Hippocampal formation (tissue), 2 donors: Measurements from ENCODE around the gene UBE2D1.

Experiments
- DNase-seq, 2 donors: peaks; one replicate each; lab custom pipeline; 2025; lab: John Stamatoyannopoulos, UW

The UBE2D1 gene

DNA sequence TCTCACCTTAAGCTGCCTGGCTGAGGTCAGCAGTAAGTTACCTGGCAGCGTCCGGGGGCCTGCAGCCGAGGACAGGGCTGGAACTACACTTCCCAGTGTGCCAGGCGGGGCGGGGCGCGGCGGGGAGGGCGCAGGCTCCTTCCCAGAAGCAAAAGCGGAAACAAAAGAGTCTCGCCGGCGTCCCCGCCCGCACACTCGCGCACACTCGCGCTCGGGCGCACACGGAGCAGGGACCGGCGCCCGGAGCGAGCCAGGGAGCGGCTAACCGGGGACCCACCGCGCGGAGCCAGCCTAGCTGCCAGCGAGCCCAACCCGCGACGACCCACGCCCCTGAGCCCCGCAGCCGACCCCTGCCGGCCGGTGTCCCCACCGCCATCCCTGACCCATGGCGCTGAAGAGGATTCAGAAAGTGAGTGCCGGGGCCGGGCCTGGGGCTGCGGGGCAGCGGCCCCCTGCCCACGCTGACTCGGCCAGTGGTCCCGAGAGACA is at the start of gene UBE2D1:
TSS of gene UBE2D1 (plus strand) at position 190 of the 489 bp plus-strand sequence. CDS start at position 386, 196 bp downstream.
- DNase-seq = peak; percentile 81

DNA sequence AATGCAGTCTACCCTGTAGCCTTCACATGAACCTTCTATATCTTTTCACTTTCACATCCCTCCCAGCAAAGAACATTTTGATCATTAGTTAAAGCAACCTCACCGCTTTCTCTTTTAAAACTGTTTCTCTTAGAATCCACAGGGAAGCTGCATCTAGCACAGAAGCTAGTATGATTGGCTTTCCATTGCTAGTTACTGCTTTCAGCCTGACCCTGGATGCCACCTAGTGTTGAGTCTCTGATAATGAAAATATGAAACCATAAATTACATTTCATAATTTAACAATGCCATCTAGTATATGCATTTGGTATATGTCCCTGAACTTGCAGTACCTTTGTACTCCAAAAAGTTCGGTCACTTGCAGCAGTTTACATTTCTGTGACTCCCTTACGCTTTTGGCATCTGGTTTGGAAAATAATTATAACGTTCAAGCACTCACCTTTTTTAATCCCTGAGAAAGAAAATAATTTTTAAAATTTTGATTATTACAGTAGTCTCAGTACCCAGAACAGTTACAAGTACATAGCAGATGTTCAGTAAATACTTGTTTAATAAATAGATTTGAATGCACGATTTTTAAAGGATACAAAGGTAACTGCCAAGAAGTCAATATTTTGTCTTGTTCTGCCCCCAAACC is 43.1 kb upstream of the UBE2D1 start:
- peak; percentile 2 to 80 for DNase-seq

DNA sequence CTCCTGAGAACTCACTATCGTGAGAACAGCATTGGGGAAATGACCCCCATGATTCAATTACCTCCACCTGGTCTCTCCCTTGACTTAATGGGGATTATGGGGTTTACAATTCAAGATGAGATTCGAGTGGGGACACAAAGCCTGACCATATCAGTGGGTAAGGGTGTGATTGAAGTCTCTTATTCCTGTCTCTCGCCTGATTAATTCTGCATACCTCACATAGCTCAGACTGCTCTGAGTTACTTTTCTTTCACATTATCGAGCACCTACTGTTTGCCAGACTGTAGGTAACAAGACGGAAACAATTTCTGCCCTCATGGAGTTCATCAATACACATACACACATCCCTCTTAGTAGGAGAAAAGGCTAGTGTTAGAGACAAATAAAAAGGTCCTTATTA is 40.8 kb upstream of the UBE2D1 start:
- DNase-seq = no peak

DNA sequence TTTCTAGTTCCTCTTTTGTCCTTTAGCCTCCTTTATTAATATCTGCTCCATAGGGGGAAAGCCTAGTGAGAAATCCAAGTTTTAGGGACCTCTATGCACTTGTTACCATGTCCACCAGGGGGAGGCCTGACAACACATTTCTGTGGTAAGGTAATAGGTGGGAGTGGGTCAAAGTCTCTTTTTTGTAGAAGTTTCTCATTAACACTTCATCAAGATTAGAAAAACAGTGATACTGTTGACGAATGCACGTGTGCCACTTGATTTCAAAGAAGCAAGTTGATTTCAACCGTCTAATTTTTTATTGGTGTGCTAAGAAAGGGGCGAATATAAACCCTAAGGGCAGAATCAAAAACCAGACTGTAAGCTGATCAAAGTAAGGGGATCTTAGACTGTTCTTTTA is 35.2 kb upstream of the UBE2D1 start:
- peak; percentile 14 to 30 for DNase-seq

GRCh38 chr10:58300676-58301075 is 34.1 kb upstream of the UBE2D1 start:
- no peak for DNase-seq

GRCh38 chr10:58302254-58302653 is 32.6 kb upstream of the UBE2D1 start:
- no peak for DNase-seq

- no peak for DNase-seq
Observed at GRCh38 chr10:58304099-58304633, 30.6 kb upstream of the UBE2D1 start.

GRCh38 chr10:58305821-58306220 is 29.0 kb upstream of the UBE2D1 start:
- DNase-seq = no peak

- DNase-seq = no peak
Observed at GRCh38 chr10:58307676-58308075, 27.1 kb upstream of the UBE2D1 start.

- no peak for DNase-seq
Observed at GRCh38 chr10:58311026-58311425, 23.8 kb upstream of the UBE2D1 start.

DNA sequence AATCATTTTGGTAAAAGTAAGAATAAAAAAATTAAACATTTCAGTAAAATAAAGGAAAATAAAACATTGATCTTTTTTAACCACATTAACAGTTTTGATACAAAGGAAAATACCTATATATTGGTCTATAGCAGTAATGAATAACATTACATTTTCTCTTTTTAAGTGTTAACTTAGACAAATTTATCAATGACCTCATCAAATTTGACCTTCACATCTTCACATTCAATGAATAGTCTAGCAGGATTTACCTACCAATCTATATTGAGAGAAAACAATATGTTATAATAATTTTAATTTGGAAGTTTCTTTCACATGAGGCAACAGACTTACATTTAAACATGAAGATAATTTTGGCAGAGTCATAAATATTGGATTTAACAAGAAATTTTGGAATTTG is 17.9 kb upstream of the UBE2D1 start:
- no peak for DNase-seq

DNA sequence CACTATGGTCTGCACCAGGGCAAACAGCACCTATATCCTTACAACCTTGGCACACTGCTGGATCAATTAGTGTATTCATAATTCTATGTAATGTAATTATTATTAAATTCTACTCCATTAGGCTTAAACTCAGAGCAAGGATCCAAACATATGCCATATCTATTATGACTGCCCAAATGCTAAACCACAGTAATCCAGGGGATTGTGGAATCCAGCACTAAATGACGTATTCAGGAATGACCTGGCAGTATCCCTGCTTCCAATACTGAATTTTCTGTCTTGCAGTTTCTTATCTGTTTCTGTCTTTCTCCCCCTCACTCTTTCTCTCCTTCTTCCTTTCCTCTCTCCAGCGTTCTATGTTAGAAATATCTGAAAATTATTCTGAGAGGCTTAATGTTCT is 16.5 kb upstream of the UBE2D1 start:
- no peak for DNase-seq

DNA sequence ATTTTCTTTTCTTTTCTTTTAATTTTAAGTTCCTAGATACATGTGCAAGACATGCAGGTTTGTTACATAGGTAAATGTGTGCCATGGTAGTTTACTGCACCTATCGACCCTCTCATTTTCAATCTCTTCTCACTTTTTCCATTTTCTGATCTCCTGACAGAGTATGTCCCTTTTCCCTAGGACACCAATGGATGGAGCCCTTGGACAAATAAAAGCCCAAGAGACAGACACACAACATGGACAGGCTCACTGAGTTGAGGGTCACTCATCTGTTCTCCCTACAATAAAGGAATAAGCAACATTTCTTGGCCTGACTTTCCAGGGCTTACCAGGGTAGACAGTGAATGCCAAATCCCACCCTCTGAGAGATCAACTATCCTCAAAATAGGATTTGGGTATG is 15.2 kb upstream of the UBE2D1 start:
- DNase-seq = no peak

GRCh38 chr10:58320351-58321049 is 14.3 kb upstream of the UBE2D1 start:
- DNase-seq = no peak

- DNase-seq = no peak
Observed at GRCh38 chr10:58322072-58322834, 12.6 kb upstream of the UBE2D1 start.

GRCh38 chr10:58322835-58323209 is 12.0 kb upstream of the UBE2D1 start:
- no peak for DNase-seq

DNA sequence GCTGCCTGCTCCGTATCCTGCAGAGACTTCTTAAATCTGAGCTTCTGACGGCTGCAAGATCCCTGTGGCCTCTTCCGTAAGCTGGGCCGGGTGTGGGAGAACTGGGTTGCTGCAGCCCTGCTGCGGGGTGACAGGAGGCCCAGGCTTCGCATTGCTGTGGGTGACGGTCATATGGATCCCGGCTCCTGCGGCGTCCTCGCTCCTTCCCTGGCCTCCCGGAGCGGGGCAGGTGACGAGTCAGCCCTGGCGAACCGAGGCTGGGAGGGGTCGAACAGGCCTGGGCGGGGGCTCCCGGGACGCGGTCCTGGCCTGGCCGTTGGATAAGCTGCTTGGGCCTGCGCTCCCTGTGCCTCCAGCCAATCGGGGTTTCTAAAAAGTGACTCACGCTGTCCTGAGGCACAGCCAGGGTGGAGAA is 7.8 kb upstream of the UBE2D1 start:
- no peak for DNase-seq

DNA sequence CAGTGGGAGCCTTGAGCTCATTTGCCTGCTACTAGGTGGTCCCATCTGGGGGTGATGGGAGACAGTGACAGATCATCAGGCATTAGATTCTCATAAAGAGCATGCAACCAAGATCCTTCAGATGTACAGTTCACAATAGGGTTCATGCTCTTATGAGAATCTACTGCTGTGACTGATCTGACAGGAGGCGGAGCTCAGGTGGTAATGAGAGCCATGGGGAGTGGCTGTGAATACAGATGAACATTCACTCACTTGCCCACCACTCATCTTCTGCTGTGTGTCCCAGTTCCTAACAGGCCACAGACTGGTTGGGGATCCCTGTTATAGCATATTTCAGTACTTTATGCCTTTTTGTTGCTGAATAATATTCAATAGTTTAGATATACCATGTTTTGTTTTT is 6.6 kb upstream of the UBE2D1 start:
- no peak for DNase-seq

GRCh38 chr10:58330431-58330830 is 4.4 kb upstream of the UBE2D1 start:
- DNase-seq = no peak

GRCh38 chr10:58331646-58332045 is 3.2 kb upstream of the UBE2D1 start:
- no peak for DNase-seq

GRCh38 chr10:58335306-58336005 is 650 bp downstream of the UBE2D1 start:
- DNase-seq = peak in 1 of 2 donors; percentile 22

DNA sequence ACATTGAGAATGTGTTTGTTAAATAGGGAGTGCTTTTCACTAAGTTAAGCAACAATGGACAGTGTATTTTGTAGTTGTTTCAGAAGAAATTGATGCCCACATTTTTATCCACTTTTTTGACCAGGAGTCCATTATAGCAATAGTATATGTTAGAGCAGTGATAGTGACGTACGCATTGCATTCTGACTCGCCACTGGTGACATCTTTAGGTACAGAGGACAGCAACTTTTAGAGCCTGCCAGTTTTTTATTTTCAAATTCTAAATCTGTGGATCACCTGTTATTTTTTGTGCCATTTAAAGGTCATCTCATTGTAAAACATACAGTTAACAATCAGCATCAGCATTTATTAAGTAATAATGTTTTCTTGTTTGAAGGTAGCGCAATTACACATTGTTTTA is 1.4 kb downstream of the UBE2D1 start:
- no peak for DNase-seq
